IMR-90 (cell line): ENCODE measurements around the gene HS6ST3. TPM values are rescaled to one million over a fixed set of nuclear protein-coding genes. Genes with fewer than 3 reads are reported as not detected.

Experiments
- ATAC-seq: fragments of 200-7000 bp; cut with Tn5 transposase; 2 replicates; pipeline ENCODE4 v1.9.1; 2020; ENCODE audit warnings: low read depth, mild to moderate bottlenecking, moderate library complexity
- BruUV-seq: library from RNA; stranded (reverse); fragments of 400-500 nt; replicated peaks from 2 replicates; lab custom pipeline; 2021; lab: Mats Ljungman, UMichigan
- CTCF ChIA-PET: fragments of 300-600 bp; formaldehyde crosslinking; extraction: SDS; loops from one replicate; lab custom pipeline; 2021; ENCODE audit warnings: antibody characterized with exemption; lab: Yijun Ruan, JAX
- POLR2A ChIA-PET: fragments of 300-600 bp; sonication (Branson Sonifier 250); formaldehyde crosslinking; loops from one replicate; lab custom pipeline; 2022; ENCODE audit warnings: antibody characterized with exemption; ENCODE audit not compliant: unreplicated experiment; lab: Charles Lee
- DNase-seq: peaks from one replicate; pipeline ENCODE4 v3.0.0; 2013
- H2AFZ ChIP-seq: replicated peaks from 2 replicates; pipeline ENCODE3; 2013; ENCODE audit warnings: low read length, mild to moderate bottlenecking; ENCODE audit not compliant: poor library complexity
- H2AK5ac ChIP-seq: 2 replicates; pipeline ENCODE4 v1.6.1; 2013; ENCODE audit warnings: low read depth, low read length, inconsistent platforms
- H2AK9ac ChIP-seq: replicated peaks from 2 replicates; pipeline ENCODE3; 2013; ENCODE audit warnings: mild to moderate bottlenecking, low read depth, low read length, moderate library complexity; ENCODE audit not compliant: poor library complexity
- H2BK120ac ChIP-seq: 2 replicates; pipeline ENCODE4 v1.6.1; 2013; ENCODE audit warnings: low read depth, low read length, inconsistent platforms
- H2BK15ac ChIP-seq: 3 replicates; pipeline ENCODE4 v1.6.1; 2013; ENCODE audit warnings: low read depth, low read length, inconsistent platforms
- H2BK20ac ChIP-seq: 2 replicates; pipeline ENCODE4 v1.6.1; 2013; ENCODE audit warnings: low read depth, mild to moderate bottlenecking, inconsistent platforms, low read length, moderate library complexity
- H2BK5ac ChIP-seq: 2 replicates; pipeline ENCODE4 v1.6.1; 2013; ENCODE audit warnings: mild to moderate bottlenecking, low read depth, low read length, inconsistent platforms; ENCODE audit not compliant: poor library complexity, severe bottlenecking
- H3K14ac ChIP-seq: replicated peaks from 2 replicates; pipeline ENCODE4 v1.6.1; 2013; ENCODE audit warnings: low read depth, low read length, inconsistent platforms
- H3K18ac ChIP-seq: 2 replicates; pipeline ENCODE4 v1.6.1; 2013; ENCODE audit warnings: low read depth, low read length, control low read depth
- H3K23ac ChIP-seq: 2 replicates; pipeline ENCODE4 v1.6.1; 2013; ENCODE audit warnings: low read depth, low read length, inconsistent platforms
- H3K27ac ChIP-seq: 2 replicates; pipeline ENCODE4 v1.5.1; 2013; ENCODE audit warnings: mild to moderate bottlenecking, control low read depth, low read length; ENCODE audit not compliant: insufficient read depth
- H3K27me3 ChIP-seq: 2 replicates; pipeline ENCODE4 v1.6.1; 2013; ENCODE audit warnings: low read length; ENCODE audit not compliant: control insufficient read depth, insufficient read depth
- H3K36me3 ChIP-seq: 2 replicates; pipeline ENCODE4 v1.6.1; 2013; ENCODE audit warnings: low read length, mixed read lengths; ENCODE audit not compliant: control insufficient read depth, insufficient read depth
- H3K4ac ChIP-seq: 2 replicates; pipeline ENCODE4 v1.6.1; 2013; ENCODE audit warnings: low read depth, low read length, inconsistent platforms
- H3K4me1 ChIP-seq: 2 replicates; pipeline ENCODE4 v1.6.1; 2013; ENCODE audit warnings: low read length, mixed read lengths; ENCODE audit not compliant: control insufficient read depth, insufficient read depth
- H3K4me2 ChIP-seq: 2 replicates; pipeline ENCODE4 v1.6.1; 2013; ENCODE audit warnings: low read depth, mild to moderate bottlenecking, control low read depth, low read length, moderate library complexity
- H3K4me3 ChIP-seq: 2 replicates; pipeline ENCODE4 v1.5.1; 2013; ENCODE audit warnings: low read depth, mild to moderate bottlenecking, control low read depth, low read length, moderate library complexity; ENCODE audit not compliant: insufficient read depth
- H3K56ac ChIP-seq: 2 replicates; pipeline ENCODE4 v1.6.1; 2013; ENCODE audit warnings: low read length, inconsistent platforms; ENCODE audit not compliant: insufficient read depth; ENCODE audit errors: extremely low read depth
- H3K79me1 ChIP-seq, 2 experiments: 2 replicates each; pipeline ENCODE4 v1.6.1; 2013; ENCODE audit warnings: low read length in 2 of 2, inconsistent platforms in 1 of 2, low read depth in 1 of 2
- H3K9ac ChIP-seq: 2 replicates; pipeline ENCODE4 v1.6.1; 2013; ENCODE audit warnings: low read depth, low read length, control low read depth
- H3K9me1 ChIP-seq: 2 replicates; pipeline ENCODE4 v1.6.1; 2013; ENCODE audit warnings: low read length, inconsistent platforms; ENCODE audit not compliant: insufficient read depth
- H3K9me3 ChIP-seq: 2 replicates; pipeline ENCODE4 v1.6.1; 2013; ENCODE audit warnings: low read length; ENCODE audit not compliant: control insufficient read depth, insufficient read depth
- H4K20me1 ChIP-seq: 2 replicates; pipeline ENCODE4 v1.6.1; 2013; ENCODE audit warnings: low read length, inconsistent platforms; ENCODE audit not compliant: insufficient read depth
- H4K5ac ChIP-seq: 2 replicates; pipeline ENCODE4 v1.6.1; 2013; ENCODE audit warnings: mild to moderate bottlenecking, low read depth, low read length, control low read depth
- H4K8ac ChIP-seq, 2 experiments: 2 replicates each; pipeline ENCODE4 v1.6.1; 2013; ENCODE audit warnings: low read depth in 2 of 2, low read length in 2 of 2, control low read depth in 1 of 2, inconsistent platforms in 1 of 2
- H4K91ac ChIP-seq: 2 replicates; pipeline ENCODE4 v1.6.1; 2013; ENCODE audit warnings: low read depth, low read length, inconsistent platforms; ENCODE audit not compliant: insufficient read depth
- ELK1 ChIP-seq: fragments of 150-350 bp; IDR thresholded peaks from 2 replicates; pipeline ENCODE4 v1.6.1; 2016; ENCODE audit warnings: low read depth, mild to moderate bottlenecking, low read length, moderate library complexity, borderline replicate concordance
- FOS ChIP-seq: fragments of 150-350 bp; IDR thresholded peaks from 2 replicates; pipeline ENCODE4 v1.6.1; 2016; ENCODE audit warnings: low read depth, low read length
- POLR2A ChIP-seq: IDR thresholded peaks from 2 replicates; pipeline ENCODE4 v1.6.1; 2012; ENCODE audit warnings: mild to moderate bottlenecking, low read depth, low read length
- RCOR1 ChIP-seq: IDR thresholded peaks from 2 replicates; pipeline ENCODE4 v1.6.1; 2012; ENCODE audit warnings: mild to moderate bottlenecking, low read length, improper control_type of control experiment; ENCODE audit not compliant: insufficient replicate concordance
- WGBS, 2 experiments: methylation state at CpG; one replicate each; pipeline versions ENCODE4 v1.1.5 to v1.1.7; 2013; ENCODE audit warnings: missing lambda C conversion rate in 2 of 2; ENCODE audit not compliant: insufficient read length in 1 of 2; ENCODE audit errors: extremely low coverage in 2 of 2; 5-methylcytosine and 5-hydroxymethylcytosine counted together
- dilution Hi-C: fragments of 300-500 bp; cut with HindIII; formaldehyde crosslinking; loops from one replicate; pipeline ENCODE4 v1.14.3; 2018; ENCODE audit warnings: low sequenced_read_pairs; ENCODE audit not compliant: unreplicated experiment
- in situ Hi-C: fragments of 300-500 bp; cut with MboI; formaldehyde crosslinking; loops from 3 replicates; pipeline ENCODE4 v1.14.3; 2019; ENCODE audit warnings: low sequenced_read_pairs, inconsistent platforms, mixed read lengths
- intact Hi-C: fragments of 100-400 bp; cut with micrococcal nuclease; formaldehyde crosslinking; loops from 2 replicates; pipeline ENCODE4 v1.10.0; 2022
- polyA plus RNA-seq, 3 experiments: library from polyadenylated mRNA; depleted of rRNA; stranded (reverse); fragments of >200 nt; gene quantifications; 2 replicates each; pipeline ENCODE4 v1.2.3, GENCODE V29; 2012; ENCODE audit warnings: low replicate concordance in 1 of 3
- total RNA-seq: library from RNA; depleted of rRNA; stranded (reverse); fragments of >200 nt; gene quantifications from 2 replicates; pipeline ENCODE4 v1.2.3, GENCODE V29; 2012
- TF ChIP-seq, protein P1 (sequence below): conservative IDR thresholded peaks from 2 replicates; pipeline ENCODE4 v1.5.1; 2012; ENCODE audit warnings: mild to moderate bottlenecking, low read depth, low read length, improper control_type of control experiment

Gene HS6ST3
- total and polyA plus RNA-seq, 2 of the 4 experiments (the other 2 are of a cell fraction): not detected

DNA sequence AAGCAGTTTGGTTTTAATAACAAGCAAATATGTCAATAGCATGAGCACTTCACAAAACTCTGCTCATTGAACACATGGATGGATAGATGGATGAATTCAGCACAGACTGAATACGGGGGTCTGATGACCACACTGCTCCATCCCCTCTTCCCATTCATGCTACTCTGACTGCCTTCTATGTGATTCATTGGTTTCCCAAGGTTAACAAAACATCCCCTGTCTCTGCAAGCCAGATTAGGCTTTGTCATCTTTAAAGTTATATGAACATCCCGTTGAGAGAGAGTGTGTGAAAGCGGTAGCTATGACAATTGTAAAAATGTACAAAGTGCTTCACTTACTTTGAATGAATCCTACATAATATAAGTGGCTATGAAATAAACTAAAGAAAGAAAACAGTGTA lies 651.9 kb downstream of the HS6ST3 start:
- H4K20me1 ChIP-seq: no peaks in the 10 kb centered on the region
- H3K9ac ChIP-seq: no peak overlapping the region
- intact Hi-C loops: no loop called here
- H3K23ac ChIP-seq: no peak overlapping the region
- no peaks in the 10 kb centered on the region for H3K79me1 ChIP-seq
- H2AK9ac ChIP-seq: no peak overlapping the region
- no peaks in the 10 kb centered on the region for H3K36me3 ChIP-seq
- H4K5ac ChIP-seq: no peak overlapping the region
- no TSS peak for BruUV-seq
- H3K9me1 ChIP-seq: no peaks in the 10 kb centered on the region
- no peak overlapping the region for H2AK5ac ChIP-seq
- DNase-seq (no peak), ATAC-seq (no peak)
- in situ Hi-C loops: no loop called here
- no peak overlapping the region for H2BK15ac ChIP-seq
- no peak overlapping the region for H3K4me2 ChIP-seq
- H3K27ac ChIP-seq: no peak overlapping the region
- no peak overlapping the region for H2BK5ac ChIP-seq
- H3K18ac ChIP-seq: no peak overlapping the region
- no peaks in the 10 kb centered on the region for H3K4me1 ChIP-seq
- no peak overlapping the region for H3K14ac ChIP-seq
- no peak overlapping the region for H2AFZ ChIP-seq
- TF ChIP-seq ELK1 (no peak), FOS (no peak), POLR2A (no peak), RCOR1 (no peak)
- TF ChIP-seq, protein P1, sequence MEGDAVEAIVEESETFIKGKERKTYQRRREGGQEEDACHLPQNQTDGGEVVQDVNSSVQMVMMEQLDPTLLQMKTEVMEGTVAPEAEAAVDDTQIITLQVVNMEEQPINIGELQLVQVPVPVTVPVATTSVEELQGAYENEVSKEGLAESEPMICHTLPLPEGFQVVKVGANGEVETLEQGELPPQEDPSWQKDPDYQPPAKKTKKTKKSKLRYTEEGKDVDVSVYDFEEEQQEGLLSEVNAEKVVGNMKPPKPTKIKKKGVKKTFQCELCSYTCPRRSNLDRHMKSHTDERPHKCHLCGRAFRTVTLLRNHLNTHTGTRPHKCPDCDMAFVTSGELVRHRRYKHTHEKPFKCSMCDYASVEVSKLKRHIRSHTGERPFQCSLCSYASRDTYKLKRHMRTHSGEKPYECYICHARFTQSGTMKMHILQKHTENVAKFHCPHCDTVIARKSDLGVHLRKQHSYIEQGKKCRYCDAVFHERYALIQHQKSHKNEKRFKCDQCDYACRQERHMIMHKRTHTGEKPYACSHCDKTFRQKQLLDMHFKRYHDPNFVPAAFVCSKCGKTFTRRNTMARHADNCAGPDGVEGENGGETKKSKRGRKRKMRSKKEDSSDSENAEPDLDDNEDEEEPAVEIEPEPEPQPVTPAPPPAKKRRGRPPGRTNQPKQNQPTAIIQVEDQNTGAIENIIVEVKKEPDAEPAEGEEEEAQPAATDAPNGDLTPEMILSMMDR: no peak
- H2BK20ac ChIP-seq: no peak overlapping the region
- no peaks in the 10 kb centered on the region for H3K27me3 ChIP-seq
- H3K9me3 ChIP-seq: no peaks in the 10 kb centered on the region
- no peak overlapping the region for H4K8ac ChIP-seq
- WGBS, 2 experiments: no CpG with 5 or more reads among the region's 3 CpGs
- H3K4ac ChIP-seq: no peak overlapping the region
- dilution Hi-C loops: no loop called here
- H3K4me3 ChIP-seq: no peak overlapping the region
- H4K91ac ChIP-seq: no peak overlapping the region
- ChIA-PET POLR2A (no interaction called here), CTCF (no interaction called here)
- no peak overlapping the region for H2BK120ac ChIP-seq
- no peak overlapping the region for H3K56ac ChIP-seq
